H1 (cell line): ENCODE data around the gene VWA3B.

Experiments used
- ASH2L ChIP-seq: fragments of 200-600, 300-600 bp; sonication (generic); IDR thresholded peaks from one replicate; pipeline ENCODE4 v1.7.1; 2017; ENCODE audit warnings: low read length
- CBX8 ChIP-seq: fragments of 300-800, 300-1000 bp; sonication (generic); IDR thresholded peaks from 2 replicates; pipeline ENCODE4 v1.7.1; 2016; ENCODE audit warnings: low read depth, low read length, borderline replicate concordance
- CHD1 ChIP-seq: IDR thresholded peaks from 2 replicates; pipeline ENCODE4 v1.6.1; 2012; ENCODE audit warnings: low read depth, low read length, improper control_type of control experiment
- EP300 ChIP-seq, 2 experiments: IDR thresholded peaks; 1 replicate in 1 of 2; 2 replicates in 1 of 2; pipeline ENCODE4 v1.6.1; 2011 to 2012; ENCODE audit warnings: low read depth in 2 of 2, low read length in 2 of 2, mild to moderate bottlenecking in 2 of 2, borderline replicate concordance in 1 of 2, inconsistent platforms in 1 of 2, moderate library complexity in 1 of 2
- EZH2 ChIP-seq: fragments of 200-600 bp; sonication (generic); IDR thresholded peaks from 2 replicates; pipeline ENCODE4 v1.7.1; 2012; ENCODE audit warnings: low read depth, mild to moderate bottlenecking, moderate library complexity, low read length, inconsistent platforms; ENCODE audit not compliant: severe bottlenecking
- GABPA ChIP-seq: IDR thresholded peaks from 2 replicates; pipeline ENCODE4 v1.6.1; 2011; ENCODE audit warnings: mild to moderate bottlenecking, low read length, moderate library complexity, borderline replicate concordance; ENCODE audit not compliant: insufficient read depth
- POLR2A ChIP-seq, 2 experiments: IDR thresholded peaks; 1 replicate in 1 of 2; 2 replicates in 1 of 2; pipeline ENCODE4 v1.6.1; 2011; ENCODE audit warnings: low read depth in 2 of 2, low read length in 2 of 2, mild to moderate bottlenecking in 2 of 2; ENCODE audit errors: control extremely low read depth in 1 of 2
- POU5F1 ChIP-seq: IDR thresholded peaks from 2 replicates; pipeline ENCODE4 v1.6.1; 2011; ENCODE audit warnings: low read depth, mild to moderate bottlenecking, low read length, moderate library complexity
- SIN3A ChIP-seq, 2 experiments: IDR thresholded peaks in 1 of 2; conservative IDR thresholded peaks in 1 of 2; 2 replicates each; pipeline ENCODE4 v1.6.1; 2011 to 2012; ENCODE audit warnings: low read length in 2 of 2, improper control_type of control experiment in 1 of 2, low read depth in 1 of 2, mild to moderate bottlenecking in 1 of 2
- SRF ChIP-seq: IDR thresholded peaks from 2 replicates; pipeline ENCODE4 v1.6.1; 2011; ENCODE audit warnings: mild to moderate bottlenecking, low read depth, low read length, moderate library complexity
- ZNF274 ChIP-seq: IDR thresholded peaks from 2 replicates; pipeline ENCODE4 v1.7.0; 2012; ENCODE audit warnings: low read length, borderline replicate concordance; ENCODE audit errors: extremely low read depth
- TF ChIP-seq, protein P1 (sequence below): IDR thresholded peaks from 2 replicates; pipeline ENCODE4 v1.6.1; 2011; ENCODE audit warnings: low read length, improper control_type of control experiment

DNA sequence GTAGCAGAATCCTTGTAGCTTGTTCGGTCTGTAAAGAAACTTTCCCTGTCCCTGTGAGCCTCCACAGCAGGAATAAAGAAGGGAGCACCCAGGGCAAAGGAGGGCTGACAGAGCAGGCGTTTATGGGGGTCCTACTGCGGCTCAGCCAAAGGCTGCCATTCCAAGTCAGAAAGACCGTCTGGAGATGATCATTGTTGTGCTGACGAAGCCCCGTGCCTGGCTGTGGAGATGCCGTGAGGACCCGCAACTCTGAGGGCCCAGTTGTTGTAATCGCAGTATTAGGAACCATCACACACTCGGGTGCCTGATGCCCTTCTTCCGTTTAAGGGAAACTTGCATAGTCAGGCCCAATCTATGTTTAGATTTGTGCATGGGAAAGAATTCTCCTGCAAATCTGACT is 16.9 kb upstream of the VWA3B start:
- TF ChIP-seq ZNF274 (no peak), POLR2A (IDR thresholded peaks at IDR 0.05; ENCODE audit: control extremely low read depth in 1 of 2, low read depth in 2 of 2, low read length in 2 of 2) (no peak), EP300 (IDR thresholded peaks at IDR 0.05; ENCODE audit: borderline replicate concordance in 1 of 2, low read depth in 2 of 2, low read length in 2 of 2) (no peak), GABPA (no peak), POU5F1 (no peak), CHD1 (no peak), SRF (no peak), ASH2L (no peak), EZH2 (no peak), CBX8 (no peak), SIN3A (conservative IDR thresholded peaks at IDR 0.05 in 1 of 2, IDR thresholded peaks at IDR 0.05 in 1 of 2; ENCODE audit: low read depth in 1 of 2, low read length in 2 of 2) (no peak)
- TF ChIP-seq, protein P1, sequence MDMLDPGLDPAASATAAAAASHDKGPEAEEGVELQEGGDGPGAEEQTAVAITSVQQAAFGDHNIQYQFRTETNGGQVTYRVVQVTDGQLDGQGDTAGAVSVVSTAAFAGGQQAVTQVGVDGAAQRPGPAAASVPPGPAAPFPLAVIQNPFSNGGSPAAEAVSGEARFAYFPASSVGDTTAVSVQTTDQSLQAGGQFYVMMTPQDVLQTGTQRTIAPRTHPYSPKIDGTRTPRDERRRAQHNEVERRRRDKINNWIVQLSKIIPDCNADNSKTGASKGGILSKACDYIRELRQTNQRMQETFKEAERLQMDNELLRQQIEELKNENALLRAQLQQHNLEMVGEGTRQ, result no peak
